HG02610 (cell line): ENCODE measurements around the gene OR14J1.
"Not testable (repeated sequence)": the region's sequence is repeated elsewhere in the genome, so short reads cannot be mapped to it uniquely, and the experiment has no call there.

Source experiments
- ATAC-seq: cut with Tn5 transposase; IDR thresholded peaks from one replicate; pipeline ENCODE4 v1.9.1; 2021; ENCODE audit warnings: mild to moderate bottlenecking, moderate library complexity; ENCODE audit not compliant: unreplicated experiment

OR14J1 gene

DNA sequence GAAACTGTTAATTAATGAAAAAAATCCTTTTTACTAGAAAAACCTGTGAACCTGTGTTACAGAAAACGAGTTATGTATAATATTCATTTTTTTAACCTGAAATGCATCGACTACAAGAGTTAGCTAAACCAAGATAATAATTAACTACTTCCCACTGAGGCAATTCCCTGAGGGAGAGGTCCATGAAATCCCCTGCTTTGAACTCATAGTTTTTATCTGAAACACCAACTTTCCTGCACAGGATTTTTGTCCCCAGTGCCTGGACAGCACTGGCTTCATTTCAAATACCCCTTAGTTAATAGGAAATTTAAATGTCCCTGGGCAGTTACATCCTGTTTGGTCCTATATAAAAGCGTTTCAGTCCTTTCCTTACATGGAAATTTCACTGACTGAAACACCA, at the start of gene OR14J1:
Gene OR14J1, plus strand, starts transcription at position 386 of the 400 bp plus-strand sequence. CDS start 4,989 bp downstream, outside the sequence.
- ATAC-seq = no peak

DNA sequence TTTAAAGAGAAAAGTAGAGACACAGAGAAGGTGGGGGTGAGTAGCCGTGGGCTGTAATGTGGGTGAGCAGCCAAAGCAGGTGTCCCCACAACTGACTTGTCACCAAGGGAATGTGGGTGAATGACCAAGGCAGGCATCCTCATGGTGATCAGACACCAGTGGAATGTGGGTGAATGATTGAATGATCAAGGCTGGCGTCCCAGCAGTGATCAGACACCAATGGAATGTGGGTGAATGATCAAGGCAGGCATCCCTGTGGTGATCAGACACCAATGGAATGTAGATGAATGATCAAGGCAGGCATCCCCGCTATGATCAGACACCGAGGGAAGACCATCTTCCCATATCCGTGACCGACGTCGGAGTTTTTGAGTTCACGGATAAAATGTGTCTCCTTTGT, 49.8 kb upstream of the OR14J1 start:
- no peak for ATAC-seq

DNA sequence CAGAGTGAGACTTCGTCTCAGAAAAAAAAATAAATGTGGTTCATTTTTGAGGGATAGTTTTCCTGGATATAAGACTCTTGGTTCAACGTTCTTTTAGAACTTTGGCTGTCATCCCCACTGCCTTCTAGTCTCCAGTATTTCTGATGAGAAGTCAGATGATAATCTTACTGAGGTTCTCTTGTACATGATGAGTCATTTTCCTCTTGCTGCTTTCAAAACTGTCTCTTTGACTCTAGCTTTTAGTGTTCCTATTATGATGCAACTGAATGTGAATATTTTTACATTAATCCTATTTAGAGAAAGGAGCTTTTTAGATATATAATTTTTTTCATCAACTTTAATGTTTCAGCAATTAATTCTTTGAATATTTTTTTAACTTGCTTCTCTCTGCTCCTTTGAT, 46.0 kb upstream of the OR14J1 start:
- ATAC-seq = no peak

DNA sequence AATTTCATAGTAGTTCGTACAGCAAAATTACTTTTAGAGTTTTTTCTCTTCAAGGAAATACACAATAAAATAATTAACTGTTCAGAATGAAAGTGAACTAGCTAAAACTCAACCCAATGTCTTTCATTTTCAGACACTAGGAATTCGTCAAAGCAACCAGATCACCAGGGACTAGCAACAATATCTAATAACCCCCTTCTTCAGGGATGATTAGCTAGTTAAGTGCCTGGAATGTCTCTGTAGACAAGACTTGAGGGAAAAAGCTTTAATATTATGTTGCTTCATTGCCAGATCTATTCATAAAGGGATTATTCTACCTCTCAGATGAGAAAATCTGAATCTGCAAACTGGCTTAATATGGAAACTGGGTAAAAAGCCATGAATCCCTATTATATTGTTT, 41.8 kb upstream of the OR14J1 start:
- ATAC-seq = no peak

GRCh38 chr6:29263001-29263400, 38.5 kb upstream of the OR14J1 start:
- no peak for ATAC-seq

DNA sequence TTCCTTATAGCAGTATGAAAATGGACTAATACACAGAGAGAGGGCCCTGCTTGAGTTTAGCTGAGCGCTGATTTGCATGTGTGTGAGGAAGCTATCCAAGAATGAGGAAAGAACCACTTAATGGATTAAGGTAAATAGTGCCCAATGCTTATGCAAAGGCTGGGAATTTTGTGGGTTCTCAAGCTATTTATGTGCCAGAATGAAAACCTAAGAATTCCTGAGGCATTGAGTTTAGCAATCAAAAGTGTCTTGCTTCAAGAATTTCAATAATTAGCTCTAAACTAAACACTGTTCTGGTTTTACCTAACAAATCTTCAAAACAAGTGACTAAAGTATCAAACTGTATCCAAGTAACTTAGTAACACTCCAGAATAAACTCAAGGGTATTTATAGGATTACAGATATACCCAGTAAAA, 7.0 kb upstream of the OR14J1 start:
- ATAC-seq = no peak

GRCh38 chr6:29295181-29295585, 6.3 kb upstream of the OR14J1 start:
- no peak for ATAC-seq

DNA sequence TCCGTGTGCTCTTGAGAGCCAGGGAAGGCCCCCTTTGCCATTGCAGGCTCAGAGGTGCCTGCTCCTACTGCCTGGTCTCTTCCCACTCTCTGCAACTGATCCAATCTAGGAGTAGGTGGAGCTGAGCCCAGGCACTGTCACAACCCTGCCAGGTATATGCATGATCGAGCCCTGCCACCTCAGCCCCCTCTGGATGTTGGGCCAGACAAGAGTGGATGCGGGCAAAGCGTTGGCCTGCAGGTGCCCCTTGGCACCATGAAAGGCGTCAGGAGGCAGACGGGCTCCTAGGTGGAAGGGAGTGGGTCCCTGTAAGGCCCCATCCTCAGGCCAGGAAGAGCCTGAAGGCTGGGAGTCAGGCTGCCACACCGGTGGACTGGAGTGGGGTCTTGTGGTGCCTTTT, 5.9 kb upstream of the OR14J1 start:
- no peak for ATAC-seq

DNA sequence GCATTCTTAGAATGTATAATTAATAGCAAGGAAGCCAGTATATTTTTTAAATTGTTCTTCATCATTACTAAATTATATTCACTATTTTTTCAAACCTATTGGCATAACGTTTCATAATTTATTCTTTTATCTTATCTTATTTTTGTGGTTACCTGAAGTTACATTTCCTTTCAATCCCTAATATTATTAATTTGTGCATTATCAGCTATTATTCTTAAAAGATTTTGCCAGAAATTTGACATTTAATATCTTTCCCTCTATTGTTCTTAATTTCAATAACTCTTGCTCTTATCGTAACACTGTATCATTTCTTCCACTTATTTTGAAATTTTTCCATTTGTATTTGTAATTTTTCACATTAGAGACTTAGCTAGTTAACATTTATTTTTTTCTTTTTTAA, 18.4 kb downstream of the OR14J1 start:
- ATAC-seq = no peak

DNA sequence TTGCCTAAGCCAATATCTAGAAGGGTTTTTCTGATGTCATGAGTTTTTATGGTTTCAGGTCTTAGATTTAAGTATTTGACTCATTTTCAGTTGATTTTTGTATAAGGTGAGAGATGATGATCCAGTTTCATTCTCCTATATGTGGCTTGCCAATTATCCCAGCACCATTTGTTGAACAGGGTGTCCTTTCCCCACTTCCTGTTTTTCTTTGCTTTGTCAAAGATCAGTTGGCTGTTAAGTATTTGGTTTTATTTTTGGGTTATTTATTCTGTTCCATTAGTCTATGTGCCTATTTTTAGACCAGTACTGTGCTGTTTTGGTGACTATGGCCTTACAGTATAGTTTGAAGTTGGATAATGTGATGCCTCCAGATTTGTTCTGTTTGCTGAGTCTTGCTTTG, 21.8 kb downstream of the OR14J1 start:
- not testable (repeated sequence) for ATAC-seq

- no peak for ATAC-seq
These were observed 24.3 kb downstream of the OR14J1 start for GRCh38 chr6:29325777-29326176.

DNA sequence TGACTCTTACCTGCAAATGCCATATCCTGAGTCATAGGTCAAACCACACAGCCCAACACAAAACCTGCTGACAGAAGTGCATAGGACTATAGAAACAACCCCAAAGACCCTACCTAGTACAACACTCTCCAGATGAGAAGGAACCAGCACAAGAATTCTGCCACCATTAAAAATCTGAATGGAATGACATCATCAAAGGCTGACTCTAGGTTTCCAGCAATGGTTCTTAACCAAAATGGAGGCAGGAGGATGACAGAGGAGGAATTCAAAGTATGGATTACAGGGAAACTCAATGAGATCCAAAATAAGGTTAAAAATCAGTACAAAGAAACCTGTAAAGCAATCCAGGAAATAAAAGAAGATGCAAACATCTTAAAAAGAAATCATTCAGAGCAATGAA, 31.2 kb downstream of the OR14J1 start:
- ATAC-seq = no peak

DNA sequence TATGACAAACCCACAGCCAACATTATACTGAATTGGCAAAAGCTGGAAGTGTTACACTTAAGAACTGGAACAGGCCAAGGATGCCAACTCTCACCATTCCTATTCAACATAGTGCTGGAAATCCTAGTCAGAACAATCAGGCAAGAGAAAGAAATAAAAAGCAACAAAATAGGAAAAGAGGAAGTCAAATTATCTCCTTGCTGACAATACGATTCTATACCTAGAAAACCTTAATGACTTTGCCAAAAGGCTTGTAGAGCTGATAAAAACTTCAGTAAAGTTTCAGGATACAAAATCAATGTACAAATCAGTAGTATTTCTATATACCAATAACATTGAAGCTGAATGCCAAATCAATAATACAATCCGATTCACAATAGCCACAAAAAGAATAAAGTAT, 34.8 kb downstream of the OR14J1 start:
- ATAC-seq = no peak

DNA sequence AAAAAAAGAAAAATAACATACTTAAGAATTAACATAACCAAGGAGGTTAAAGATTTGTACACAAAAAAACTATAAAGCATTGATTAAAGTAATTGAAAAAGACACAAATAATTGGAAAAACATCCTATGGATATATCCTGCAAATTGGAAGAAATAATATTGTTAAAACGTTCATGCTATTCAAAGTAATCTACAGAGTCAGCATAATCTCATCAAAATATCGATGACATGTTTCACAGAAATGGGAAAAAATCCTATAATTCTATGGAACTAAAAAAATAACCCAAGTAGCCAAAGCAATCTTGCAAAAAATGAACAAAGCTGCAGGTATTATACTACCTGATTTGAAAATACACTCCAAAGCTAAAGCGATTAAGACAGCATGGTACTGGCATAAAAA, 43.9 kb downstream of the OR14J1 start:
- ATAC-seq = no peak

DNA sequence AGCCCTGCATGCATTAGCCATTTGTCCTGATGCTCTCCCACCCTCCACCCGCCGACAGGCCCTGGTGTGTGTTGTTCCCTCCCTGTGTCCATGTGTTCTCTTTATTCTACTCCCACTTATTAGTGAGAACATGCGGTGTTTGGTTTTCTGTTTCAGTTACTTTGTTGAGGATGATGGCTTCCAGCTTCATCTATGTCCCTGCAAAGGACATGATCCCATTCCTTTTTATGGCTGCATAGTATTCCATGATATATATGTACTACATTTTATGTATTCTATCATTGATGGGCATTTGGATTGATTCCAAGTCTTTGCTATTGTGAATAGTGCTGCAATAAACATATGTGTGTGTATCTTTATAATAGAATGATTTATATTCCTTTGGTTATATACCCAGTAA, 47.8 kb downstream of the OR14J1 start:
- ATAC-seq = not testable (repeated sequence)

DNA sequence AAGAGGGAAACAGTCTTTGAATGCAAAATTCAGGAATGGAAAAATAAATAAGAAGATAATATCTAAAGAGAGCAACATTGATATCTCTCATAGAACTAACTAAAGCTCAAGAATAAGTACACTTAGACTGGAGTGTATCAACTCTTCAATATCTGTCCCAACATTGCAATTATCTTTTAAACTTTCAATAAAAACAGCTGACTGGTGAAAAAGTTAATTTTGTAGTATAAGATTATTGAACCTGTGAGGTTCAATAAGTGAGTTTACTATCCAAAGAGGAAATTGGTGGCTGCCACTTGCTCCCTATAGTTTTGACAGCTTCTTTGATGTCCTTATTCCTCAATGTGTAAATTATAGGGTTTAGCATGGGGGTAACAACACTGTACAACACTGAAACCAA, 53.5 kb downstream of the OR14J1 start:
- no peak for ATAC-seq

DNA sequence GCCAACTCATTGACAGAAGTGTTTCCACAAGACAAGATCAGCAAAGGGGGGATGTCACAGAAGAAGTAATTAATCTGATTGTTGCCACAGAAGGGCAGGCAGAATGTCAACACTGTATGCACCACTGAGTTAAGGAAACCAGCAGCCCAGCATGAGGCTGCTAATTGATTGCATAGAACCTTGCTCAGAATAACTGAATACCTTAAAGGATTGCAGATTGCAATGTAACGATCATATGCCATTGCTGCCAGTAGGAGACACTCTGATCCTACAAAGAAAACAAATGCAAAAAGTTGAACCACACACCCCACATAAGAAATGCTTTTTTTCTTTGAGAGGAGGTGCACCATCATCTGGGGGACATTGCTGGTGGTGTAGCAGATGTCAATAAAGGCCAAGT, 54.1 kb downstream of the OR14J1 start:
- no peak for ATAC-seq
